GM12801 (cell line): ENCODE data around the gene CNTNAP5.

Experiments used
- TF ChIP-seq, protein P1 (sequence below): IDR thresholded peaks from one replicate; pipeline ENCODE4 v1.5.1; 2011; ENCODE audit warnings: control low read depth; ENCODE audit not compliant: insufficient read length; ENCODE audit errors: extremely low read depth

Gene CNTNAP5

GRCh38 chr2:124683536-124684428, 658.7 kb downstream of the CNTNAP5 start:
- TF ChIP-seq, protein P1, sequence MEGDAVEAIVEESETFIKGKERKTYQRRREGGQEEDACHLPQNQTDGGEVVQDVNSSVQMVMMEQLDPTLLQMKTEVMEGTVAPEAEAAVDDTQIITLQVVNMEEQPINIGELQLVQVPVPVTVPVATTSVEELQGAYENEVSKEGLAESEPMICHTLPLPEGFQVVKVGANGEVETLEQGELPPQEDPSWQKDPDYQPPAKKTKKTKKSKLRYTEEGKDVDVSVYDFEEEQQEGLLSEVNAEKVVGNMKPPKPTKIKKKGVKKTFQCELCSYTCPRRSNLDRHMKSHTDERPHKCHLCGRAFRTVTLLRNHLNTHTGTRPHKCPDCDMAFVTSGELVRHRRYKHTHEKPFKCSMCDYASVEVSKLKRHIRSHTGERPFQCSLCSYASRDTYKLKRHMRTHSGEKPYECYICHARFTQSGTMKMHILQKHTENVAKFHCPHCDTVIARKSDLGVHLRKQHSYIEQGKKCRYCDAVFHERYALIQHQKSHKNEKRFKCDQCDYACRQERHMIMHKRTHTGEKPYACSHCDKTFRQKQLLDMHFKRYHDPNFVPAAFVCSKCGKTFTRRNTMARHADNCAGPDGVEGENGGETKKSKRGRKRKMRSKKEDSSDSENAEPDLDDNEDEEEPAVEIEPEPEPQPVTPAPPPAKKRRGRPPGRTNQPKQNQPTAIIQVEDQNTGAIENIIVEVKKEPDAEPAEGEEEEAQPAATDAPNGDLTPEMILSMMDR: no peak

- TF ChIP-seq, protein P1: no peak
These were observed 664.3 kb downstream of the CNTNAP5 start for GRCh38 chr2:124689348-124689747.

DNA sequence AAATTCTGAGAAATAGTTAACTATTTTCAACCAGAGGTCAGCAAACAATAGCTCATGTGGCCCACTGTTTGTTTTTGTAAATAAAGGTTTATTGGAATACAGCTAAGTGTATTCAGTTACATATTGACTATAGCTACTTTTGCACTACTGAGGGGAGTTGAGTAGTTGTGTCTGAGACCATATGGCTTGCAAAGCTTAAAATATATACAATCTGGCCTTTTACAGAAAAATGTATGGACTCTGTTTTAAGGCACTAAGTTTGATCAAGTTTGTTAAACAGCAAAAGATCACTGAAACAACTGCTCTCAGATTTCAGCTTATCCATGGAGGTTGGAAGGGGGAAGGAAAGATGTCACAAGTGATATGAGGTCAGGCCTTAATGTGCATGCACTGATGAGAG, 667.1 kb downstream of the CNTNAP5 start:
- TF ChIP-seq, protein P1: no peak

- TF ChIP-seq, protein P1: no peak
These were observed 667.6 kb downstream of the CNTNAP5 start for GRCh38 chr2:124692707-124693106.

DNA sequence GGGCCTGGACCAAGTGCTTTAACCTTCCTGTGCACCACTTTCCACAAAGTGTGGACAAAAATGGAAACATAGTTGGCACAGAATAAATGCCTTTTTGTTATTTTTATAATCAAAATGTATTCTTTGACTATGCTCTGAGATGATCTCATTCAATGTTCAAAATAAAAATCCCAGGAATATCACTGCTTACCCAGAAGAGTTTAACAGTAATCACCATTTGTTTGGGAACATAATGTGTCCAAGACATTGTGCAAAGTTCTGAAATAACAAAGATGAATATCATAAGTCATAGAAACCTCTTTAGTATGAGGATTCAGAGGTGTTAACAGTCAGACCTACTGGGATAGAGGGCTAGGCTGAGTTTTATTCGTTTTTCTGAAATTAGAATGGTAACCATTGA, 668.1 kb downstream of the CNTNAP5 start:
- TF ChIP-seq, protein P1: no peak

GRCh38 chr2:124698979-124699565, 674.0 kb downstream of the CNTNAP5 start:
- TF ChIP-seq, protein P1: no peak

GRCh38 chr2:124702777-124703176, 677.7 kb downstream of the CNTNAP5 start:
- TF ChIP-seq, protein P1: no peak
